Stimulated activated CD8-positive, alpha-beta memory T cell treated with anti-CD3 and anti-CD28 coated beads, Interleukin-15, amount 100 ng/mL, for 48 hours (primary cell): Measurements from ENCODE around the gene NME2.
"Not testable (repeated sequence)": the region's sequence is repeated elsewhere in the genome, so short reads cannot be mapped to it uniquely, and the experiment has no call there.

Experiments
- DNase-seq, 2 donors: peaks; one replicate each; pipeline ENCODE4 v3.0.0-alpha.2; 2020; ENCODE audit warnings: low read depth in 2 of 2

NME2 gene

DNA sequence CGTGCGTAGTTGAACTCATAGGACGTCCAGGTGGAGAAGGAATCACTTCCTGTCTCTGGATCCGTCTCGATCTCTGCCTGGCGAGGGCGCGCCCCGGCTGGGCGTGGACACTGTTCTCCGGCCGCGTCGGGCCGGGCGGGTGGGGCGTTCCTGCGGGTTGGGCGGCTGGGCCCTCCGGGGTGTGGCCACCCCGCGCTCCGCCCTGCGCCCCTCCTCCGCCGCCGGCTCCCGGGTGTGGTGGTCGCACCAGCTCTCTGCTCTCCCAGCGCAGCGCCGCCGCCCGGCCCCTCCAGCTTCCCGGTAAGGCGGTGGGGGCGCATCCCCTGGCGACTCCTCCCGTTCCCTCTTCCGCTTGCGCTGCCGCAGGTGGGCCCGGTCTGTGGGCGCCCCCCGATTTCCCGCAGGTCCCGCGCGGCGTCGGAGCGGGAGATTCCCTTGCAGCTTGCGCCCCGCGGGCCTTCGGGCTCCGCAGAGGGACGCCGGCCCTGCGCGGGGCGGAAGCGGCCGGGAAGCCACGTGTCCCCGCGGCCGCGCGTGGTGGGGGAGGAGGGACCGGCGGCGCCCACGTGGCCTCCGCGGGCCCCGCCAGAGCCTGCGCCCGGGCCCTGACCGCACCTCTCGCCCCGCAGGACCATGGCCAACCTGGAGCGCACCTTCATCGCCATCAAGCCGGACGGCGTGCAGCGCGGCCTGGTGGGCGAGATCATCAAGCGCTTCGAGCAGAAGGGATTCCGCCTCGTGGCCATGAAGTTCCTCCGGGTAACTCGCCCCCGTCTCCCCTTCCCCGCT is at the start of gene NME2:
NME2 (plus strand) TSS at position 214 of the 789 bp plus-strand sequence; CDS start at position 634, 420 bp downstream.
- DNase-seq = peak; percentile 76 to 79

DNA sequence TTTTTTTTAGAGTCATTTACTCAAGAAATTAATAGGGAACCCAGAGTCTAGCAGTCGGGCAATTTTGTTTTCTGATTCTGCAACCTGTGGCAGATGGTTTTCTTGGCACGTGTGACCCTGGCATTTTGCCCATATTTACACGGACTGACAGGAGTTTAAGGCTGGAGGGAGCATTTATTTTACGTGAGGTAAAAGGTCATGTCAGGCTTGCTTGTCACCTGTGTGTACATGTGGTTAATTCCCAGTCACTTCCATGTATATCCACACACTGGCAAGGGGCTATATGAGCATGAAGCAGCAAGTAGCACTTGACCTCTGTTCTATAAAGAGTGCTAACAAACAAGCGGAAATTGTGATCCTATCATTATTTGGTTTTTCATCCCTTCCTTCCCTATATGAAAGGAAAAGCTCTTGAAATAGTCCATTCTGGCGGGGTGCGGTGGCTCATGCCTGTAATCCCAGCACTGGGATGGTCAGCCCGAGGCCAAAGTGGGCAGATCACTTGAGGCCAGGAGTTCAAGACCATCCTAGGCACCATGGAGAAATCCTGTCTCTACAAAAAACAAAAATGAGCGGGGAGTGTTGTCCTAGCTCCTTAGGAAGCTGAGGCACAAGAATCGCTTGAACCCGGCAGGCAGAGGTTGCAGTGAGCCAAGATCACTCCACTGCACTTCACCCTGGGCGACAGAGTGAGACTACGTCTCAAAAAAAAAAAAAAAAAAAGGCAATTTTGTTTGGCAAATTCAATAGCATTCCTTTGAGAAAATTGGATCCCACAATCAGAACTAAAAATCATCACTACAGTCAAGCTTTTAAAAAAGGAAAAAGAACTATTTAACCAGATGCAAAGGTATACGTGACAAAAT is 47.6 kb upstream of the NME2 start:
- no peak for DNase-seq

GRCh38 chr17:51119415-51120356 is 46.5 kb upstream of the NME2 start:
- peak in 1 of 2 donors; percentile 31 for DNase-seq

DNA sequence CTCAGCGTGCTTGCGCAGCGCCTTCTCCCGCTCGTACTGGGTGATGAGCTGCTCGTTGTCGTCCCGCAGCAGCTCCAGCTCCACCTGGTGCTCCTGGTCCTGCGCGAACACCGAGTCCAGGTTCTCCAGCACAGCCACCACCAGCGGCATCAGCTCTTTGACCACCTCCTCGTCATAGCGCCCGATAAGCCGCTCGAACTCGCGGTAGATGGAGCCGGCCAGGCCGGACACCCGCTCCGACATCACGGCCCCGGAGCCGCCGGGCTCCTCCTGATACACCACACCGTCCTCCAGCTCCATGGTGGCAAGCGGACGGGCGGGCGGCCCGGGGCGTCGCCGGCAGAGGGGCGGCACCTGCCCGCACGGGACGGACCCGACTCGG is 45.9 kb upstream of the NME2 start:
- DNase-seq = no peak

GRCh38 chr17:51120739-51121619 is 45.2 kb upstream of the NME2 start, which contains the start of gene SPAG9:
SPAG9 (minus strand) TSS chr17:51120868; CDS start chr17:51120656, 212 bp downstream.
- DNase-seq = peak; percentile 89 to 91

DNA sequence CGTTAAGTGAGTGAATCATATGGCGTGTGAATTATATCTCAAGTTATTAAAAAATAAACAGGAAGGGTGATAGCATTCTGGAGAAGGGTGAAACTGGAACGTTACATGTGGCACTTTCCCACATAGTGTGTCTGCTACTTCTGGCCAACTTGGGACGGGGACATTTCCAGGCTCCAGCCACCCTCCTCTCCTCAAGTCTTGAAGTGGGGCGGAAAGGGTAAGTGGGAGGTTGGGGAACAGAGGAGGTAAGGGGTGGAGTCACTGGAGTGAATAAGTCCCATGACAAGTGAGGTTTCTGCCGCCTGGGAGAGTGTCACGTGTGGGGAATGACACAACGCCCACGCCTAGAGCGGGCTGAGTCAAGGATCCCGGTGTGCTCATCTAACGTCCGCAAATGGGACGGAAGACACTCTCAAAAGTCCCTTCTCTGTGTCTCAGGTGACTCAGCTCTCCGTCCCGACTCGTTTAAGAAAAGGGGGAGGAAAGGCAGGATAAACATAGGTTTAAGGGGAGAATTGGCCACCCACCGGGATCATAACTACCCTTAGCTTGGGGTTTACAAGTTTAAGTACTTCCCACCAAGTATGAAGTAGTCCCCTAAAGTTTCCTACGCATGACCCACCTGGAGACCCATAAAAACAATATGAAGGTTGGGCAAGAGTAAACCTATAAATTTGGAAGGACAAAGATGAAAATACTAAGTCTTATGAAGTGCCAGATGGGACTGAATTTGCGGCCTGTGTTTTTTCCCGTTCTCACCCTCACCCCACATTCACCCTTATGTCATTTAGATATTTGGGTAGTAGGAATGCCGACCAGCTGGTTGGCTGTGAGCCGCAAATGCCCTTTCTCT is 44.4 kb upstream of the NME2 start:
- DNase-seq = peak; percentile 85 to 87

DNA sequence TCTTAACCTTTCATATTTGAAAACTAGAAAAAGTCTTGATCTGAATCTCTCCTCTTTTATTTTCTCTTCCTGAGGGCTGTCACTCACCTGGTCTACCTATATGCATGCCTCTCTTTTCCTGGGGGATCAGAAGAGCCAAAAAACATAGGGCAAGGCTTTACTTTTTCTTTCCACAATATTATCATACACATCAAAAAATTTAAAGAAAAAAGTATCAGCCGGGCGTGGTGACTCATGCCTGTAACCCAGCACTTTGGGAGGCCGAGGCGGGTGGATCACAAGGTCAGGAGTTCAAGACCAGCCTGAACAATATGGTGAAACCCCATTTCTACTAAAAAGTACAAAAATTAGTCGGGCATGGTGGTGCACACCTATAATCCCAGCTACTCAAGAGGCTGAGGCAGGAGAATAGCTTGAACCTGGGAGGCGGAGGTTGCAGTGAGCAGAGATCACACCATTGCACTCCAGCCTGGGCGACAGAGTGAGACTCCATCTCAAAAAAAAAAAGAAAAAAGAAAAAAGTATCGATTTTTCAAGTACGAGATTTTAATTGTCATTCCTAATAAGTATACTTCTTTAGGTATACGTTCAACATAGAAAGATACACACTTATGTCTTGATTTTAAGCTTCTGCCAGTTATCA is 43.6 kb upstream of the NME2 start:
- not testable (repeated sequence) for DNase-seq

- no peak for DNase-seq
Observed at GRCh38 chr17:51124640-51125503, 41.3 kb upstream of the NME2 start.

DNA sequence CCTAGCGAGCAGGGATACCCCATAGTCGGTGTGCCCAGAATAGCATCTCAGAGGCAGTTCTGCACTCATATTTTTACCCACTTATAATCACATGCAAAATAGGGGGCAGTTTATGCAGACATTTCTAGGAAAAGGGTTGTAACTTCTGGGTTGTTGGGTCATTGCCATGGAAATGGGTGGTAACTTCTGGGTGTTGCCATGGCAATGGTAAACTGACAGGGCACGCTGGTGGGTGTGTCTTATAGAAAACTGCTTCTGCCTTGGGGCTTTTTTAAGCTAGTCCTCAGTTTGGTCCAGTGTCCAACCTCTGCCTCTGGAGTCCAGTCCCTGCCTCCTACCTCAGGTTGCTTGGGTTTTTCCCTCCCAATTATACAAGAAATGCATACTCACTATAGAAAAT is 38.1 kb upstream of the NME2 start:
- DNase-seq = no peak

DNA sequence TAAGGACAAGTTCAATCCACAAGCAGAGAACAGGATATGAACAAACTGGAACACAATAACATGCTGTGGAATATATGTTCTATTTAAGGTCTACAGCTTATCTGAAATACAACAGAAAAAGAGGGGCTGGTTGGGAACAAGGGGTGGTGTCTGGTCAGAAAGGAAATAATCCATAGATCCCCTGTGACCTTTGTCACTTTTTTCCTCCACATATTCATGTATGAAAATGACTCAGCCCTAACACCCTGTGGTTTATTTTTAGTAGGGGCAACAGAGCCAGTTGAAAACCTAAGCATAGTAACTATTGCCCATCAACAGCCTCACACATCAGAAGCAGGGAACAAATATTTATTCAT is 33.3 kb upstream of the NME2 start:
- no peak for DNase-seq

DNA sequence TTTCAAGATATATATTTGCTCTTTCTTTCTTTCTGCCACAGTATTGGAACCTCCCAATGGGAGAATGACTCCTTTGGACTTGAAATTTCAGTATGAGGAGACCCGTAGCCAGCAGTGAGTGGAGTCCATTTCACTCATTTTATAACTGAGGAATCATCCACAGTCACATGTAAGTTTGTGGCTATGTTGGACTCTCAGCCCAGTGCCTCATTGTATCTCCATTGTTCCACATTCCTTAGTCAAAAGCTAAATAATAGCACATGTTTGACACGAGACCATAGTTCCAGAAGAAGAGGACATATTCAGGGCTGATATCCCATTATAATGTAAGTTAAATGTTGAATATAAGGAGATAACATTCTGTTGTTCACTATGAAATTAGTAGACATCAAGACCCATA is 32.8 kb upstream of the NME2 start:
- no peak for DNase-seq

DNA sequence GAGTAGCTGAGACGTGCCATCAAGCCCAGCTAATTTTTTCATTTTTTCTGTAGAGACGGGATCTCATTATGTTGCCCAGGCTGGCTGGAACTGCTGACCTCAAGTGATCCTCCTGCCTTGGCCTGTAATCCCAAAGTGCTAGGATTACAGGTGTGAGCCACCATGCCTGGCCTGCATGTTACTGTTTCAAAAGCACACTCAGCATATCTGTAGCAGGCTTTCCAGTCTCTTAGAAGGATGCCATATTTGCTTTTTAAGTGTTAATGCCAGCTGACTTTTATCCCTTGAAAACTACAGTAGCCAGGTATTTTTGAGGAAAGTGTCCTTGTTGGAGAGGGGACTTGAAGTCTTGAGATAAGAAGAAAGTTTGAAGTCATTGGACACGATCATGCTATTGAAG is 30.3 kb upstream of the NME2 start:
- DNase-seq = no peak

GRCh38 chr17:51142597-51142996 is 23.6 kb upstream of the NME2 start:
- DNase-seq = no peak

DNA sequence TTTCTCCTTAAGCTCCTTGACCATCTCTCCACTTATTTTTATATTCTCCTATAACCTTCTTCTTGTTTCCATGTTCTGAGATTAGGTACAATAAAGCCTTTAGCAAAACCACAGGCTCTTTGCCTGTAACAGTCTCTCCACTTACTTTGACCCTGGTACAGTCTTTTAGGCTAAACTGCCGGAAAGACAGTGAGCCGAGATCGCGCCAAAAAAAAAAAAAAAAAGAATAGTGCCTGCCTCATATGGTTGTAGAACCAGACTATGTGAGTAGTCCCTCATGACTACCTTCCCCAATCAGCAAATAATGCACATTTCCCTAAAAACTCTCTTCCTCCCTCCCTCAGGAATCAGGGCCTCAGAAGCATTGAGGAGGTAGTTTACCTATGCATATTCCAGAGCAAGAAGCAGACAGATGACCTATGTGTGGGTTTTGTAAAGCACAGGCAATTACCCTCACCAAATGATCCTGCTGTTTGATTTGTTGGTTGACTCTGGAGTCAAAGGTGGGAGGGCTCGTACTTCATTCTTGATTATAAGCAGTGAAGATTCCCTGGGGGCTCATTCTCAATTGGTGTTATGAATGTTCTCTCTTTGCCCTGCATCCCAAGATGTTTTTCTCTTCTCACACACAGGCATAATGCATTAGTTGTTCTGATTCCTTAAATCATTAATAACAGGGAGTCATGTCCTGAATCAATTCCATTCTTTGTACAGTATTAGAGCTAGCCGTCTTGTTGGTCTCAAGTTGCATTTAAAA is 21.8 kb upstream of the NME2 start:
- DNase-seq = no peak

GRCh38 chr17:51147650-51148049 is 18.6 kb upstream of the NME2 start:
- DNase-seq = no peak

DNA sequence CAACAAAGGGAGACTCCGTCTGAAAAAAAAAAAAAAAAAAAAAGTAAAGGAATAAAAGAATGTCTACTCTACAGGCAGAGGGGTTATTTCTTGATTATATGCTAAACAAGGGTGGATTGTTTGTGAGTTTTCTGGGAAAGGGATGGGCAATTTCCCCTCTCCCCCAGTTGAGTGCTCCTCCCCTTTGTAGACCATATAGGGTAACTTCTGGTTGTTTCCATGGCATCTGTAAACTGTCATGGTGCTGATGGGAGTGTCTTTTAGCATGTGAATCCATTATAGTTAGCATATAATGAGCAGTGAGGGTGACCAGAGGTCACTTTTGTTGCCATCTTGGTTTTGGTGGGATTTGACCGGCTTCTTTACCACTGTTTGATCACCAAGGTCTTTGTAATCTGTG is 17.0 kb upstream of the NME2 start:
- no peak for DNase-seq

- DNase-seq = no peak
Observed at GRCh38 chr17:51150932-51151331, 15.3 kb upstream of the NME2 start.

DNA sequence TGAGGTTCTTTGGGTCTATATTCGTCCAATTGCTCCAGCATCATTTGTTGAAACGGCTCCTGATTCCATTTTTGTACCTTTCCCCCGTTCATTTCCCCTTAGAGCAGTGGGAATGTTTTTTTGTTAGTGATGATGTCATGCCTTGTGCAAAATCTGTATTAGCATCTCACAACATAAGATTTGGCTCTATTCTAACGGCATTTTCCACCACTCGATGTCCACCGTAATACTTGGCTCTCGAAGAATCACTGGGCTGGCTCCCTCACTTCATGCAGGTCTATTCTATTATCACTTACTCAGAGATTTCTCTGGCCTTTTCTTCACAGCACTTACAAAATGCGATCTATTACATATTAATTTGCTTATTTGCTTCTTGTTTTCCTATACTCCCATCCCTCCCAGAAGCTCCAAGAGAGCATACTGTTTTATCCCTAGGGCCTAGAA is 13.4 kb upstream of the NME2 start:
- no peak for DNase-seq
